ENCODE data around the gene PGM1. TPM values are rescaled to one million over a fixed set of nuclear protein-coding genes. Genes with fewer than 3 reads are reported as not detected.

Gene PGM1
- total RNA-seq, 4 donors from 2014 or later, result 36.7 to 57.0 (median 50.8) TPM

DNA sequence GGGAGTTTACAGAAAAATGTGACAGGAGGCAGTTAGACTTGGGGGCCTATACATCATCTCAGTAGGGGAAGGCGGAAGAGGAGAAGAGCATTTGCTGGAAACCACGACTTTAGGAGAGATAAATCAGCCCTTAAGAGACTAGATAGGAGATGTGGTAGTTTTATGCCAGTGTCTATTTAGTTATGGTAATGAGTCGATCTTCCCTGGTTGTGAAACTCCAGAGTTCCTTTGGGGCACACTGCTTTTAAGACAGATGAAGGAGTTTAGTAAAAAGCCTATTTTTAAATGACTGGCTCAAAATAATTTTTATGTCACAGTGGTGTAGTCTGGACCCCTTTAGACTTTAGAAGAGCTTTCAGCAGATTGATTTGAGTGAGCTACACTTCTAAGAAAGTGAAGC, 7.8 kb downstream of the PGM1 start:
- TF ChIP-seq EP300 (IDR thresholded peaks at IDR 0.05) (no peak), POLR2A (IDR thresholded peaks at IDR 0.05) (no peak)
- TF ChIP-seq, protein P1, sequence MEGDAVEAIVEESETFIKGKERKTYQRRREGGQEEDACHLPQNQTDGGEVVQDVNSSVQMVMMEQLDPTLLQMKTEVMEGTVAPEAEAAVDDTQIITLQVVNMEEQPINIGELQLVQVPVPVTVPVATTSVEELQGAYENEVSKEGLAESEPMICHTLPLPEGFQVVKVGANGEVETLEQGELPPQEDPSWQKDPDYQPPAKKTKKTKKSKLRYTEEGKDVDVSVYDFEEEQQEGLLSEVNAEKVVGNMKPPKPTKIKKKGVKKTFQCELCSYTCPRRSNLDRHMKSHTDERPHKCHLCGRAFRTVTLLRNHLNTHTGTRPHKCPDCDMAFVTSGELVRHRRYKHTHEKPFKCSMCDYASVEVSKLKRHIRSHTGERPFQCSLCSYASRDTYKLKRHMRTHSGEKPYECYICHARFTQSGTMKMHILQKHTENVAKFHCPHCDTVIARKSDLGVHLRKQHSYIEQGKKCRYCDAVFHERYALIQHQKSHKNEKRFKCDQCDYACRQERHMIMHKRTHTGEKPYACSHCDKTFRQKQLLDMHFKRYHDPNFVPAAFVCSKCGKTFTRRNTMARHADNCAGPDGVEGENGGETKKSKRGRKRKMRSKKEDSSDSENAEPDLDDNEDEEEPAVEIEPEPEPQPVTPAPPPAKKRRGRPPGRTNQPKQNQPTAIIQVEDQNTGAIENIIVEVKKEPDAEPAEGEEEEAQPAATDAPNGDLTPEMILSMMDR (IDR thresholded peaks at IDR 0.05), result no peak
- no peak overlapping the region for H3K4me3 ChIP-seq

DNA sequence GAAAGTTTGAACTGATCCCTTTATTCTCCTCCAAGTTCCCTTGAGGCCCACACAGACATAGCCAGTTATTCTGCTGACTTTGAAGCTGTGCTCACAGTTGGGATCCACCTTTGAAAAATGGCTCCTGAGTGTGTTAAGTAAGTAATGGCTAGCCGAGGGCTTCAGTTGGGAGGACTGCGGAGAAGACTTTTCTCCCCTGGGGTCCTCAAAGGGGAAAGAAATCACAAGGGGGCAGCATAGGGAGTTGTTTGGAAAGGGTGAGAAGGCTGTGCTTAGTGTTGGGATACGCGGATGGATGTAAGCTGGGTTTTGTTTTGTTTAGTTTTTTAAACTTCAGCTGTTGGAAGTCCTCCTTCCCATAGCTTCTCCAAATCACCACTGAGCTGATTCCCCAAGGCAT, 8.3 kb downstream of the PGM1 start:
- Histone ChIP-seq H3K27ac (no peak overlapping the region), H3K9me3 (no peaks in the 10 kb centered on the region), H3K27me3 (no peaks in the 10 kb centered on the region), H3K4me1 (no peaks in the 10 kb centered on the region), H3K4me3 (no peak overlapping the region), H3K36me3 (no peaks in the 10 kb centered on the region)
- TF ChIP-seq EP300 (IDR thresholded peaks at IDR 0.05) (no peak), POLR2A (IDR thresholded peaks at IDR 0.05) (no peak)
- TF ChIP-seq, protein P1 (IDR thresholded peaks at IDR 0.05), result no peak
- no peak for DNase-seq (ENCODE audit: low spot score in 2 of 2)
- WGBS, 2 donors, result 81 to 84% methylated on average over 4 of the region's 4 CpGs

More for the DNA sequence above, 7.8 kb downstream of the PGM1 start:
- Histone ChIP-seq H3K4me1 (no peaks in the 10 kb centered on the region), H3K27ac (no peak overlapping the region), H3K9me3 (no peaks in the 10 kb centered on the region), H3K27me3 (no peaks in the 10 kb centered on the region), H3K36me3 (no peaks in the 10 kb centered on the region)
- DNase-seq (ENCODE audit: low spot score in 2 of 2), result no peak
- WGBS, 2 donors, result 80 to 82% methylated on average over 3 of the region's 3 CpGs

GRCh38 chr1:63601912-63602311, 8.7 kb downstream of the PGM1 start:
- TF ChIP-seq POLR2A (IDR thresholded peaks at IDR 0.05), result no peak
- TF ChIP-seq, protein P1 (IDR thresholded peaks at IDR 0.05), result no peak
- no peak for TF ChIP-seq EP300 (IDR thresholded peaks at IDR 0.05)
- WGBS, 2 donors, result 96 to 100% methylated on average over 1 of the region's 1 CpG
- H3K9me3 ChIP-seq, result no peaks in the 10 kb centered on the region

DNA sequence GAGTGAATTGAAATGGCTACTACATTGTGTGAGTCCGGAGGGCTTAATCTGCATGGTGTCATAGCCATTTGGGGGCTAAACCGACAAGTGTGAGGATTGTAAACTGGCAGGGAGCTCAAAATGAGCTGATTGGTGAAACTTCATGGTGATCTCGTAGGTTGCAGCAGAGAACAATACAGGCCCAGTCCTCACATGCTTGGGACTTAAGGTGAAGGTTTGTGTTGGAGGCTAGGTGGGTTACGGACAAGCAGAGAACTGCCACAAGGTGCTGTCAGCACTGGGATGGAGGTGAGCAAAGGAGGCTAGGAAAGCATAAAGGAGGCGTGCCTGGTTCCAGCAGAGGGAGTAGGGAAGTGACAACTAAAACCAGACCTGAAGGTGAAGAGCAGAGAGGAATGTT, 9.4 kb downstream of the PGM1 start:
- H3K27ac ChIP-seq, result no peak overlapping the region
- H3K27me3 ChIP-seq, result no peaks in the 10 kb centered on the region
- TF ChIP-seq, protein P1 (IDR thresholded peaks at IDR 0.05), result no peak
- TF ChIP-seq POLR2A (IDR thresholded peaks at IDR 0.05) (no peak), EP300 (IDR thresholded peaks at IDR 0.05) (no peak)
- no peaks in the 10 kb centered on the region for H3K4me1 ChIP-seq
- no peaks in the 10 kb centered on the region for H3K36me3 ChIP-seq
- no peak for DNase-seq (ENCODE audit: low spot score in 2 of 2)
- WGBS, 2 donors, result 77 to 89% methylated on average over 5 of the region's 5 CpGs
- no peaks in the 10 kb centered on the region for H3K9me3 ChIP-seq
- H3K4me3 ChIP-seq, result no peak overlapping the region

More at GRCh38 chr1:63601912-63602311, 8.7 kb downstream of the PGM1 start:
- Histone ChIP-seq H3K36me3 (no peaks in the 10 kb centered on the region), H3K27me3 (no peaks in the 10 kb centered on the region), H3K27ac (no peak overlapping the region), H3K4me3 (no peak overlapping the region), H3K4me1 (no peaks in the 10 kb centered on the region)
- no peak for DNase-seq (ENCODE audit: low spot score in 2 of 2)

- H3K4me3 ChIP-seq, result no peak overlapping the region
- WGBS, 2 donors, result 94 to 97% methylated on average over 3 of the region's 3 CpGs
- H3K27me3 ChIP-seq, result no peaks in the 10 kb centered on the region
- DNase-seq (ENCODE audit: low spot score in 2 of 2), result no peak
- no peaks in the 10 kb centered on the region for H3K36me3 ChIP-seq
- no peak overlapping the region for H3K27ac ChIP-seq
- no peaks in the 10 kb centered on the region for H3K9me3 ChIP-seq
- TF ChIP-seq POLR2A (IDR thresholded peaks at IDR 0.05) (no peak), EP300 (IDR thresholded peaks at IDR 0.05) (no peak)
- TF ChIP-seq, protein P1 (IDR thresholded peaks at IDR 0.05), result no peak
- H3K4me1 ChIP-seq, result no peaks in the 10 kb centered on the region
Observed at GRCh38 chr1:63603810-63604209, 10.6 kb downstream of the PGM1 start.
